Retinal pigment epithelial cell (primary cell): Measurements from ENCODE around the gene PAQR5.

Source experiments
- DNase-seq: peaks from one replicate; pipeline ENCODE4 v3.0.0-alpha.2; 2010; ENCODE audit warnings: low read depth
- H3K4me3 ChIP-seq: 2 replicates; pipeline ENCODE4 v1.5.1; 2011; ENCODE audit warnings: mild to moderate bottlenecking, low read length, control low read depth, moderate library complexity
- TF ChIP-seq, protein P1 (sequence below): conservative IDR thresholded peaks from 2 replicates; pipeline ENCODE4 v1.5.1; 2011; ENCODE audit warnings: low read depth, low read length, control low read depth, inconsistent platforms

Gene PAQR5

GRCh38 chr15:69433831-69434230 is 135.1 kb downstream of the PAQR5 start:
- TF ChIP-seq, protein P1, sequence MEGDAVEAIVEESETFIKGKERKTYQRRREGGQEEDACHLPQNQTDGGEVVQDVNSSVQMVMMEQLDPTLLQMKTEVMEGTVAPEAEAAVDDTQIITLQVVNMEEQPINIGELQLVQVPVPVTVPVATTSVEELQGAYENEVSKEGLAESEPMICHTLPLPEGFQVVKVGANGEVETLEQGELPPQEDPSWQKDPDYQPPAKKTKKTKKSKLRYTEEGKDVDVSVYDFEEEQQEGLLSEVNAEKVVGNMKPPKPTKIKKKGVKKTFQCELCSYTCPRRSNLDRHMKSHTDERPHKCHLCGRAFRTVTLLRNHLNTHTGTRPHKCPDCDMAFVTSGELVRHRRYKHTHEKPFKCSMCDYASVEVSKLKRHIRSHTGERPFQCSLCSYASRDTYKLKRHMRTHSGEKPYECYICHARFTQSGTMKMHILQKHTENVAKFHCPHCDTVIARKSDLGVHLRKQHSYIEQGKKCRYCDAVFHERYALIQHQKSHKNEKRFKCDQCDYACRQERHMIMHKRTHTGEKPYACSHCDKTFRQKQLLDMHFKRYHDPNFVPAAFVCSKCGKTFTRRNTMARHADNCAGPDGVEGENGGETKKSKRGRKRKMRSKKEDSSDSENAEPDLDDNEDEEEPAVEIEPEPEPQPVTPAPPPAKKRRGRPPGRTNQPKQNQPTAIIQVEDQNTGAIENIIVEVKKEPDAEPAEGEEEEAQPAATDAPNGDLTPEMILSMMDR, result no peak
- no peak overlapping the region for H3K4me3 ChIP-seq

GRCh38 chr15:69434238-69434637 is 135.5 kb downstream of the PAQR5 start:
- DNase-seq, result no peak
- TF ChIP-seq, protein P1, result no peak
- no peak overlapping the region for H3K4me3 ChIP-seq

More at GRCh38 chr15:69433831-69434230, 135.1 kb downstream of the PAQR5 start:
- no peak for DNase-seq

DNA sequence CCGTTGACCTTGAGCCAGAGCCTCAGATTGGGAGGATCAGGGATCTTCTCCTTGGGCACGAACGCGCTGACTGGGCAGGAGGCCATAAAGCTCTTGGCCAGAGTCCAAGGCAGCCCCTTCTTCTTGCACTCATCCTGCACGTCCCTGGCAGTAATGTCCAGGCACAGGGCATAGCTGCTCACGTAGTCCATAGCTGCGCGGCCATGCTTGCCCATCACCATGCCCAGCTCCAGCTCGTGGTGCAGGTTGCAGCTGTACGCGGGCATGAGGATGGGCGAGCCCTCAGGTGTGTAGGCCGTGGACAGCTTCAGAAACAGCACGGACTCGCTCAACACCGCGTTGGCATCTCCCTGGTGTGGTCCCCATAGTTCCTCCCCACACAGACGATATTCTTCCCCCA is 136.0 kb downstream of the PAQR5 start:
- no peak for DNase-seq
- TF ChIP-seq, protein P1, result no peak
- no peak overlapping the region for H3K4me3 ChIP-seq

DNA sequence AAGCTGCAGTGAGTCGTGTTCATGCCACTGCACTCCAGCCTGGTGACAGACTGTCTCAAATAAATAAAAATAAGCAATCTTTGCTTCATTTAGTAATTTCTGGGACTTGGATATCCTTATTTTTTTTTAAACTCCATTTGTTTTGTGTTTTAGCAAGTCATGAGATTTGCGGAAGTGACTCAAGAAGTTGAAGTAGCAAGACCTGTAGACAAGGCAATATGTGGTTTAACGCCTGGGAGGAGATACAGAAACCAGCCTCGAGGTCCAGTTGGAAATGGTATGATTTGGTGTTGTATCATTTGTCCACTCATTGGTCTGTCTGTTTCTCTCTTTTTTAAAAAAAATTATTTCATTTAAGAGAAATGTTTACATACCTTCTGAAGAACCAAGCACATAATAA is 137.3 kb downstream of the PAQR5 start:
- DNase-seq, result no peak
- H3K4me3 ChIP-seq, result no peak overlapping the region
- TF ChIP-seq, protein P1, result no peak

DNA sequence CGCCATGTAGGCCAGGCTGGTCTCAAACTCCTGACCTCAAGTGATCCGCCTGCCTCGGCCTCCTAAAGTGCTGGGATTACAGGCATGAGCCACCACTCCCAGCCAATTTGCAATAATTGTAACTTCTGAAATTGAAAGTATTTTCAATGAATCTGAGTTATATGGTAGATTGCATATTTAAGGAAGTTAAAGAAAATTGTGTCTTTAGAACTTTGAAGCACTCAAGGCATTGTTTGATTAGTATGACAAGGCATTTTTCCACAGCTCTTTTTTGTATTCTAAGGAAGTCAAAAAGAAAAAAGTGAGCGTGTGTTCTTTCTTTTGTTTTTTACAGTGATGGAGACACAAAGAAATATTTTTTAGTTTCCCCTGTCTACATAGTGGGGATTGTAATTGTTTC is 138.2 kb downstream of the PAQR5 start:
- TF ChIP-seq, protein P1, result no peak
- no peak overlapping the region for H3K4me3 ChIP-seq
- no peak for DNase-seq

GRCh38 chr15:69439623-69440022 is 140.9 kb downstream of the PAQR5 start:
- no peak for DNase-seq
- TF ChIP-seq, protein P1, result no peak
- H3K4me3 ChIP-seq, result no peak overlapping the region

GRCh38 chr15:69443032-69443611 is 144.4 kb downstream of the PAQR5 start:
- TF ChIP-seq, protein P1, result no peak
- H3K4me3 ChIP-seq, result no peak overlapping the region
- DNase-seq, result no peak
